Fibroblast of peridontal ligament (primary cell): ENCODE measurements around the gene GNG7.

ENCODE experiments used
- DNase-seq: peaks from one replicate; pipeline ENCODE4 v3.0.0-alpha.2; 2010; ENCODE audit errors: extremely low read depth

Gene GNG7

DNA sequence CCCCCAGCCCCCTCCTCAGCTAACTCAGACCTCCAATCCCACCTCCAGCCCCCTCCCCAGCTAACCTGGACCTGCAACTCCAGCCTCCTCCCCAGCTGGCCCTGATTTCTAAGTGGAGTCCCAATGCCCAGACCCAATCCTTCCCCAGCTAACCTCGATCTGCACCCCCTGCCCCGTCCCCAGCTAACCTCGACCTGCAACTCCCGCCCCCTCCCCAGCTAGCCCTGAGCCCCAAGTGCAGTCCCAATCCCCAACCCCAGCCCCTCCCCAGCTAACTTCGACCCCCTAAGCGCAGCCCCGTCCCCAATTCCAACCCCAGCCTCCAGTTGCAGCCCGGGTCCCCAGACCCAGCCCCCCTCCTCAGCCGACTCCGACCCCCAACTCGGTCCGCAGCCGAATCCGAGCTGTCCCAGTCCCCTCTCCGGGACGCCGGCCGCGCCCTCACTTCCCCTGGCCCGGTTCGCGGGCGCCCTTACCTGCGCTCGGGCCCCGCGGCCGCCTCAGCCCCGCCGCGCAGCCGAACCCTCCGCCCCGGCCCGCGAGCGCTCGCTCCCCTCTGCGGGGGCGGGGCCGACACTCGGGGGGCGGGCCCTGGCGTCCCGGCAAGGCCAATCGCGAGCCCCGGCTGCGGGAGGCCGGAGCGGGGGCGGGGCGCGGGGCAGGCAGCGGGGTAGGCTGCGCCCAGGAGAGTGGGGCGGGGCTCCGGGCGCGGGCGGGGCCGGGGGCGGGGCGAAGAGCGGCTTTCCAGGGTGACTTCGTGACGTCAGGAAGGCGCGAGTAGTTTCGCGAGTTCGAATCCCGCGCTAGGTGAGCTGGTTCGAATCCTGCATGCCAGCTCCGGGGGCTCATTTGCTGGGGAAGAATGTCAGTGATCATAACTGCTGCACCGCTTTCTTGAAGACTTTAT, at the start of gene GNG7:
GNG7 (minus strand) TSS at position 525 of the 907 bp plus-strand sequence. CDS start 182,006 bp downstream, outside the sequence.
- DNase-seq: peak; percentile 52

DNA sequence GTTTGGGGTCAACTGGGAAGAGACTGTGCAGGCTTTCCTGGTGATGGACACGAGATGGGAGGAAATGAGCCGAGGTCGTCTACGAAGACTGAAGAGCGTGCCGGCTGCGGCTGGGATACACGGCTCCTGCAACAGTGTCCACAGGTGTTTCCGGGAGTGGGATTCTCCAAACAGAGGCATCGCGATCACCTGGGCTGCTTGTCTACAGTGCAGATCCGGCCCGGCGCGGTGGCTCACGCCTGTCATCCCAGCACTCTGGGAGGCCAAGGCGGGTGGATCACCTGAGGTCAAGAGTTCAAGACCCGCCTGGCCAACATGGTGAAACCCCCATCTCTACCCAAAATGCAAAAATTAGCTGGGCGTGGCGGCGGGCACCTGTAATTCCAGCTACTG, 48.9 kb upstream of the GNG7 start:
- no peak for DNase-seq

DNA sequence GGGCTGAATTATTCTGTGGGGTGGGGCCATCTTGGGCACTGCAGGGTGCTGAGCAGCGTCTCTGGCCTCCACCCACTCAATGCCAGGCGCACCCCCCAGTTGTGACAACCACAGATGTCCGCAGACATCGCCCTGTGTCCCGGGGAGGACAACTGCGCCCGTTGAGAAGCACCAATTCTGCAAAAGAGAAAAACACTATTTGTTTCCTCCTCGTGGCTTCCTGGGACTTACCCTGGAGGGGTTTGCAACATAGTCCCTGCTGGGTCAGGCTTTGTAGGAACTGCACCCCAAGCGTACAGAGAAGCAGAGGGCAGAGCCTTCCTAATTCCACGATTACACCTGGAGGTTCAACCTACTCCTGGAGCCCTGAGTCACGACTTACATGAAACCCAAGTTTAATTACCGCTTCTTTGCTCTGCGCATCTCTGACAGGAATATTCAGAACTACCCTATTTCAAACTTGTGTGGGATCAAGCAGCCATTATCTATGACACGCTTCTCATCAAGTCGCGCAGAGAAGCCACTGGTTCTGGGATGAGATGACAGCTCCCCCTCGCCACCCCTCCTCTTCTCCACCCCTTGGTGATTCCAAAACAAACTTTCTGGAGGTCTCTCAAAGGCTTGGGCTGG, 48.4 kb upstream of the GNG7 start:
- DNase-seq: no peak

DNA sequence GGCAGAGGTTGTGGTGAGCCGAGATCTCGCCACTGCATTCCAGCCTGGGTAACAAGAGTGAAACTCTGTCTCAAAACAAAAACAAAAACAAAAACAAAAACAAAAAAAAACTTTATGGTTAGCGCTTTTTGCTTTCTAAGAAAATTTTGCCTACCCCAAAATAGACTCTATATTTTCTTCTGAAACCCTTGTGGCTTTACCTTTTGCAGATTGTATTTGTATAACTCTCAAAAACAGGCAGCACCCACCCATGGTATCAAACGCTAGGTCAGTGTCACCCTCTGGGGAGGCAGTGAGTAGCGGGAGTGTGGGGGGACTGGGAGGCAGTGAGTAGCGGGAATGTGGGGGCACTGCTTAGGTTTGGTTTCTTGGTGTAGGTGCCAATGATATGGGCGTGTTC, 44.9 kb upstream of the GNG7 start:
- DNase-seq: no peak

- no peak for DNase-seq
Measured at GRCh38 chr19:2744113-2744512, 41.6 kb upstream of the GNG7 start.

DNA sequence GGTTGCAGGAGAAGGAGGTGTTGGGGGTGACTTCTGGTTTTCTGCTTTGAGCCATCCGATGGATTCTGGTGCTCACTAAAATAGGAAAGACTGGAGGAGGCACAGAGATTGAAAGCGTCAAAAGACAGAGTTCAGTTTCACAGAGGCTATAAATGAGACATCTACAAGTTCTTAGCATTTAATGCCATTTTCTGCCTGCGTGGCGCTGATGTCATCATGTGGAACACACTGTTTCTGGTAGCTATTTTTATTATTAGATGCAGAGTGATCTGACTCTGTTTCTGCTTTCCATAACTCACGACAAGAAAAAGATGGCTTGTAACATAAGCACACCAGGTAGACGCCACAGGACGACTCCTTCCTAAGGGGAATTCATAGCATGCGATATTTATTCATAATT, 40.6 kb upstream of the GNG7 start:
- no peak for DNase-seq

GRCh38 chr19:2740314-2740656, 37.8 kb upstream of the GNG7 start:
- no peak for DNase-seq

DNA sequence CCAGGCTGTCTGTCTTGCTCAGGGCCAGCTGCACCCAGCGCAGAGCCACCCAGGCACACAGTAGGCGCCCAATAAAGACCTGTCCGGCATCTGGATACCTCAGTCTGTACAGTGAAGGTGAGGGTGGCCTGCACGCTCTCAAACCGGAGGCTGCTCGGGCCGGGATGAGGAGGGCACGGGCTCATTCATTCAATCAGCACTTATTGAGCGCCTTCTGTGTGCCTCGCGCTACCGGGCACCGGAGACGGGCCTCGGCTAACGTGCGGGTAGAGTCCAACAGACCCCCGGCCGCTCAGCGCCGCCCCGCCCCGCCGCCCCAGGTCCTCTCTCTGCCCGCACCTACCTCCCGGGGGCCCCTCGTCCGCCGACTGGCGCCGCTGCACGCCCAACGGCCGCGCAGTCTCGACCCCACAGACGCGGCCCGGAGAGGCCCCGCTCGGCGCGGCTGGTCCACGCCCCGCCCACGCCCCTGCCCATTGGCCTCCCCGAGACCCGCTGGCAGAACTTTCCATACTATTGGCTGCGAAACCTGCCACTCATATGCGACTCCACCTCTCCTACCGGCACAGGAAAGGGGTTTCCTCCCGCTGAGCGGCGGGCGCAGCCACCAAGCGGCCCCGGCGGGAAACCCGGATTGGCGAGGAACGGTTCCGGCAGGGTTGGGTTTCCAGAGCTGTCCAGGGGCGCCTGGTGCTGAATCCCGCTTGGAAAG, 37.3 kb upstream of the GNG7 start, which contains the start of gene SLC39A3:
SLC39A3 (minus strand) TSS at position 416 of the 712 bp plus-strand sequence. CDS start 2,760 bp downstream, outside the sequence.
- DNase-seq: peak; percentile 98

DNA sequence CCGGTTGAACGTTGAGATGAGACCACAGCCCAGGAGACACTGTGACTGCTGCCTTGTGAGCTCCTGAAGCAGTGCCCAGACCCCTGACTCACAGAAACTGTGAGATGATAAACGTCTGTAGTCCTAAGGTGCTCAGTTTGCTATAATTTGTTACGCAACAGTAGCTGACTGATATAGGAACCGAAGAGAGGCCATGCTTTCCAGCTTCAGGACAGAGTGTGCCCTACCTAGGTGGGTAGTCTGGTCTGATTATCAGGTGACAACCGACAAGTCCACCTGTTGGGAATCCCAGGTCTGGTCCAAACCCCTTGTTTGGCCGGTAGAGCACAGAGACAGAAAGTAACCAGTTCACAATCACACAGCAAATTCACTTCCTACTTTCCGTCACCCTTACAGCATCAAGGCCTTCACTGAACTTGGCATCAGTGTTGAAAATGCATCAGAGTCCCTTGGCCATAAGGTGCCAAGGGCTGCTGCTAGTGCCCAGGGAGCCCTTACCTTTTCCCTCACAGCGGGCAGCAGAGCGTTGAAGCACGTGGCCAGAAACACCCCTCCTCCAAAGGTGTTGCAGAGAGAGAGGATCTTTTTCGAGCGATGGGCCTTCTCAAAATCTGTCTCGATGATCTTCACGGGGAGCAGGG, 34.2 kb upstream of the GNG7 start:
- DNase-seq: no peak

DNA sequence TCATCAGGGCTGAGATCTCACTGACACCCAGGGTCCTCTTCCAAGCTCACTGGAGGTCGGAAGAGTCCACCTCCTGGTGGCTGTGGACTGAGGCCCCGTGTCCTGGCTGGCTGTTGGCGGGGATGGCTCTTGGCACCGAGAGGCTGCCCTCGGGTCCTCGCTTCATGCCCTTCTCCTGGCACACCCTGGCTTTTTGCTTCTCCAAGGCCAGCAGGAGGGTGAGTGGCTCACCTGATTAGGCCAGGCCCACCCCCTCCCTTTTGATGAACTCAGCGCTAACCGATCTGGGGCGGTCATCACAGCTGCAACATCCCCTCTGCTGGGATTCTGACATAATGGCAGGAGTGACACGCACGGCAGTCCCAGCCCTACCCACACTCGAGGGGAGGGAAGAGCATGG, 32.9 kb upstream of the GNG7 start:
- DNase-seq: no peak

GRCh38 chr19:2734589-2735288, 32.2 kb upstream of the GNG7 start:
- no peak for DNase-seq

DNA sequence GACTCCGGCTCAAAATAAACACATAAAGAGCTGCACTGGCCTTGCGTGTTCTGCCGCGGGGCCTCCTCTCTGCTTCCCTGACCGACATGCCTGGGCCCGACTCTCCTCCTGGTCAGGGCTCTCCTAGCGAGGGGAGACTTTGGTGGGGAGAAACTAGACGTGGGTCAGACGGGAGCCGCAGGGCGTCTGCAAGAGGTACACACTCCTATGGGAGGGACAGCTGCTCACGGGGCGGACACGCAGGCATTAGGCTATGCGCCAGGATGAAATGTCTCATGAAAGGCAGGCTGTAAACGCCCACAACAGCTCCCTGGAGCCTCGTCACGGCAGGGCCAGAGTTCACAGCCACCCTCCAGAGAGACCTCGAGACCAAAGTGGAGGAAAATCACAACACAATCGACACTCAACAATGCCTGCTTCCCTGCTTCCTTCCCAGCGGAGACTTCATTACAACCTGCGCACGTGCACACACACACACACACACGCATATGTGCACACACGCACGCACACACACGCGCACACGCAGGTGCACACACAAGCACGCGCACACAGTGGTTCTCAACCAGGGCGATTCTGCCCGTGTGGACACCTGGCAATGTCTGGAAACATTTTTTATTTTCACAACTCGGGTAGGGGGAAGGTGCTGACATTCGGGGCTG, 31.6 kb upstream of the GNG7 start:
- DNase-seq: no peak

DNA sequence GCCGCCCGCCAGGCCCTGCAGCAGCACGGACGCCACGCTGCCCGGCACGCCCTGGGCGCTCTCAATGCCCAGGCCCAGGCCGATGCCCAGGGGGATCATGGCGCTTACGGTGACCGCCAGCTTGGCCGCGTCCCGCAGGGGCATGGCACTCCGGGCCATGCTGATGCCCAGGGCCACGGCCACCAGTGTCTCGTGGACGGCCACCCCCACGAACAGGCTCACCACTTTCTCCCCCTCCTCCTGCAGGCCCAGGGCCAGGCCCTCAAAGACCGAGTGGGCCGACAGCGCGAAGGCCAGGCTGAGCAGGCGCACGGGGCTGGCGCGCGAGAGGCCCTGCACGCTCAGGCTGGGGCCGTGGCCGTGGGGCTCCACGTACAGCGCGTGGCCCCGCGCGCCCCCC, 30.4 kb upstream of the GNG7 start:
- DNase-seq: no peak

- DNase-seq: no peak
Measured at GRCh38 chr19:2732157-2732725, 29.7 kb upstream of the GNG7 start.

GRCh38 chr19:2731181-2731995, 28.9 kb upstream of the GNG7 start:
- no peak for DNase-seq

GRCh38 chr19:2729943-2730818, 27.7 kb upstream of the GNG7 start:
- no peak for DNase-seq

DNA sequence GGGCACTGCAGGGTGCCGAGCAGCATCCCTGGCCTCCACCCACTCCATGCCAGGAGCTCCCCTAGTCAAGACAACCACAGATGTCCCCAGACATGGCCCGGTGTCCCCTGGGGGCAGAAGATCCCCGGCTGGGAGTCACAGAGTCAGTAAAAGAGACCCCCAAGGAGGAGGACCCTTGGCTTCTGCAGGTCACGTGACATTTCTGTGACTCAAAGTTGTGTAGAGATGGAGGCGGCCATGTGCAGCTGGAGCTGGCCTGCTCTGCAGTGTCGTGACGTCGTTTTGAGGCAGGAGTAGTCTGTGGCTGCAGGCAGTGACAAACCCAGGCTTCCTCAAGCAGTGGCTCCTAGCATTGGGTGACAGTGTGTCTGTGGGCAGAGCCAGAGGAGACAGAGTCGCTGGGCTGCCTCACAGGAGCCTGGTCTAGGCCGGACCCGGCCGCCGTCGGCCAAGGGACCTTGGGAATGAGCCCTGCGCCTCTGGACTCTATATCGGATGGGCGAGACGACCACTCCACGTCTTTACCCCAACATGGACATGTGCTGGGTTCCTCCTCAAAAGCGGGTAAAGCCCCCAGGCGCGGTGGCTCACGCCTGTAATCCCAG, 26.4 kb upstream of the GNG7 start:
- DNase-seq: no peak

DNA sequence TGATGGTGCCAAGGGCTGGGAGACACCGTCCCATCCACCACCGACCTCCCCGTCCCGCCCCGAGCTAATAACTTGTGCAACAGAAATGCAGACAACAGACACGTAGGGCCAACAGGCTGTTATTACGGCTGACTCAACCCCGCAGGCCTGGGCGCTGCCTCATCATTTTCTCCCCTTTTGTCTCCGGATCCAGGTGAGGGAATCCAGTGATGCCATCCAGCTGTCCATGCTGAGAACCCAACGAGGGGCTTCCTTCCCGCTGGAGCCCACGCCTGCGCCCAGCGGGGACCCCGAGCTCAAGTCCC, 25.1 kb upstream of the GNG7 start:
- no peak for DNase-seq
